ENCODE results near the gene AVEN.

The AVEN gene

GRCh38 chr15:33985751-33986150, 53.3 kb downstream of the AVEN start:
- no peak for DNase-seq (ENCODE audit: low read depth, low spot score)

- DNase-seq (ENCODE audit: low read depth, low spot score), result no peak
Measured at GRCh38 chr15:33985287-33985686, 53.7 kb downstream of the AVEN start.

- DNase-seq (ENCODE audit: low read depth, low spot score), result no peak
Measured at GRCh38 chr15:33982516-33982915, 56.5 kb downstream of the AVEN start.

GRCh38 chr15:33980159-33980558, 58.8 kb downstream of the AVEN start:
- DNase-seq (ENCODE audit: low read depth, low spot score), result no peak

GRCh38 chr15:33975022-33975565, 63.9 kb downstream of the AVEN start:
- DNase-seq (ENCODE audit: low read depth, low spot score), result no peak

GRCh38 chr15:33971811-33972210, 67.2 kb downstream of the AVEN start:
- no peak for DNase-seq (ENCODE audit: low read depth, low spot score)

GRCh38 chr15:33968821-33969220, 70.2 kb downstream of the AVEN start:
- DNase-seq (ENCODE audit: low read depth, low spot score), result no peak

- DNase-seq (ENCODE audit: low read depth, low spot score), result no peak
Measured at GRCh38 chr15:33968224-33968623, 70.8 kb downstream of the AVEN start, which contains the start of gene CHRM5. Gene CHRM5 (plus strand): TSS chr15:33968497. CDS start chr15:34062718, 94,221 bp downstream.

GRCh38 chr15:33964665-33965040, 74.4 kb downstream of the AVEN start:
- DNase-seq (ENCODE audit: low read depth, low spot score), result no peak

- no peak for DNase-seq (ENCODE audit: low read depth, low spot score)
Measured at GRCh38 chr15:33963831-33964664, 75.0 kb downstream of the AVEN start.

- DNase-seq (ENCODE audit: low read depth, low spot score), result no peak
Measured at GRCh38 chr15:33960549-33960935, 78.5 kb downstream of the AVEN start.

GRCh38 chr15:33959844-33960548, 79.0 kb downstream of the AVEN start:
- DNase-seq (ENCODE audit: low read depth, low spot score), result no peak

- no peak for DNase-seq (ENCODE audit: low read depth, low spot score)
Measured at GRCh38 chr15:33956397-33956796, 82.6 kb downstream of the AVEN start.

GRCh38 chr15:33955945-33956344, 83.1 kb downstream of the AVEN start:
- no peak for DNase-seq (ENCODE audit: low read depth, low spot score)

- no peak for DNase-seq (ENCODE audit: low read depth, low spot score)
Measured at GRCh38 chr15:33946152-33946551, 92.9 kb downstream of the AVEN start.

GRCh38 chr15:33941279-33942063, 97.5 kb downstream of the AVEN start:
- no peak for DNase-seq (ENCODE audit: low read depth, low spot score)

- DNase-seq (ENCODE audit: low read depth, low spot score), result no peak
Measured at GRCh38 chr15:33934921-33935320, 104.1 kb downstream of the AVEN start.

- DNase-seq (ENCODE audit: low read depth, low spot score), result no peak
Measured at GRCh38 chr15:33934396-33934795, 104.6 kb downstream of the AVEN start.

GRCh38 chr15:33932734-33933133, 106.3 kb downstream of the AVEN start:
- no peak for DNase-seq (ENCODE audit: low read depth, low spot score)

GRCh38 chr15:33926260-33926659, 112.7 kb downstream of the AVEN start:
- no peak for DNase-seq (ENCODE audit: low read depth, low spot score)

GRCh38 chr15:33923446-33923845, 115.6 kb downstream of the AVEN start:
- no peak for DNase-seq (ENCODE audit: low read depth, low spot score)

Data from iPS DF 19.7 (cell line).